G401.6 (cell line): ENCODE results near the gene APIP.
A peak's percentile ranks its signal among the peaks of the same experiment; 100 is the strongest.

Experiments
- FAIRE-seq: peaks from 2 replicates; lab custom pipeline; 2012; peaks lifted over from hg19 to GRCh38; lab: Jason Lieb, UNC

The APIP gene, protein sequence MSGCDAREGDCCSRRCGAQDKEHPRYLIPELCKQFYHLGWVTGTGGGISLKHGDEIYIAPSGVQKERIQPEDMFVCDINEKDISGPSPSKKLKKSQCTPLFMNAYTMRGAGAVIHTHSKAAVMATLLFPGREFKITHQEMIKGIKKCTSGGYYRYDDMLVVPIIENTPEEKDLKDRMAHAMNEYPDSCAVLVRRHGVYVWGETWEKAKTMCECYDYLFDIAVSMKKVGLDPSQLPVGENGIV

DNA sequence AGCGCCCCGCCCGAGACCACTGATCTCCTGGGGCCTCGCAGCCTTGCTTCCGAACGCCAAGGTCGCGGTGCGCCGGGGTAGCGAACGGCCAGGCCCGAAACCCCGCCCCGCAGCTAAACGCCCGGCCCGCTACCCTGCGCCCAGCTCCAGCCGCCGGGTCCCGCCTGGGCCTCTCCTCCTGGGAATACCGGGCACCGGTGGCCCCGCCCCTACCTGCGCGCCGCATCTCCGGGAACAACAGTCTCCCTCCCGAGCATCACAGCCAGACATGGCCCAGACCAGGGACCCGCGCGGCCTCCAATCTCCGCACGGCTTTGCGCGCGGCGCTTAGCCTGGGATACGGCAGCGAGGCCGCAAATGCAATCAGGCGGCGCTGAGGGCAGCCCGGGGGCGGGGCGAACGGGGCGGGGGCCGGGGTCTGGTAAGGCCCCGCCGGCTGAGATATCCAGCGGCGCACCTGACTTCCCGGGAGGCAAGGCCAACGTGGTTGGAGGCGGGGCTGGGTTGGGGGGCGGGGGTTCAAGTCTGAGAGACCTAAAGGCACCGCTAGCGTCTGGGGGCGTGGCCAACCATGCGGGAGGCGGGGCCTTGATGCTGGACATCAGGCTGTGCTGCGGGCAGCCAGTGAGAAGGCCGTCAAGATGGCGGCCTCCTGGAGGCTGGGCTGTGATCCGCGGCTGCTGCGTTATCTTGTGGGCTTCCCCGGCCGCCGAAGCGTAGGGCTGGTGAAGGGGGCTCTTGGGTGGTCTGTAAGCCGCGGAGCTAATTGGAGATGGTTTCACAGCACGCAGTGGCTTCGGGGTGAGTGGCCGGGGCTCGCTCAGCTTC is at the start of gene APIP, which contains the start of gene PDHX:
Gene APIP (minus strand): TSS at position 365 of the 828 bp plus-strand sequence. CDS start 95 bp downstream, at position 270.
Gene PDHX (plus strand): TSS at position 604 of the 828 bp plus-strand sequence. CDS start 38 bp downstream, at position 642.
- peak; percentile 76 for FAIRE-seq

DNA sequence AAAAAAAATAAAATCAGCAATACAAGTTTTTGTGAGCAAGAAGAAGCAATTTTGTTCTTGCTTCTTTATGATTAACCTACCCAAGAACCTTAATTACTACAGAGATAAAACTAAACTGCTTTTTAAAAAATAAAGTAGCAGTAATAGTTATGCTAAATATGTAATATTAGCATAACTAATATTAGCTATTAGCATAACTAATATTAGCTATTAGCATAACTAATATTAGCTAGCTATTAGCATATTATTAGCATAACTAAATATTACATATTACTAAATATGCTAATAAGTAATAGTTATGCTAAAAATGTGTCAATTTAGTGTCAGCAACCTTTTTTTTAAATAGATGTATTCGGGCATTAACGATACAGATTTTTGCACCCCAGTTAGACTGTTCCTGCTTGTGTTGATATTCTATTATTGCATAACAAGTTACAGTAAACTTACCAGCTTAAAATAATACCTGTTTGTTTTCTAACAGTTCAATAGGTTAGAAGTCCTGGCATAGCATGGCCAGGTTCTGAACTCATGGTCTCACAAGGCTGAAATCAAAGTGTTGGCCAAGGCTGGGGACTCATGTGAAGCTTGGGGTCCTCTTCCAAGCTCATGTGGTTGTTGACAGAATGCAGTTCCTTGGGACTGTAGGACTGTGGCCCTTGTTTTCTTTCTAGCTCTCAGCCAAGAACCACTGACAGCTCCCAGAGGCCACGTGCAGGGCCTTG is 48.6 kb upstream of the APIP start:
- FAIRE-seq = peak; percentile 69

DNA sequence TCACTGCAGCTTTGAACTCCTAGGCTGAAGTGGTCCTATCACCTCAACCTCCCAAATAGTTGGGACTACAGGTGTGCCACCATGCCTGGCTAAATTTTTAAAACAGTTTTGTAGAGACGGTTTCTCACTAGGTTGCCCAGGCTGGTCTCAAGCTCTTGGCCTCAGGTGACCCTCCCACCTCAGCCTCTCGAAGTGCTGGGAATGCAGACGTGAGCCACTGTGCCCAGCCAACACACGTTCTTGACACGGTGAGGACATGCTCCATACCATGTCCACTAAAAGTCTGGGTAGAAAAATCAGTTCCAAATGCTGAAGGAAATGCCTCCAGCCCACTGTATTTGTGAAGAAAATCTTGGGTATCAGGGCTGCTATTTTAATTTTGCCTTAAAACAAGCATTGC is 47.2 kb upstream of the APIP start:
- FAIRE-seq = no peak

DNA sequence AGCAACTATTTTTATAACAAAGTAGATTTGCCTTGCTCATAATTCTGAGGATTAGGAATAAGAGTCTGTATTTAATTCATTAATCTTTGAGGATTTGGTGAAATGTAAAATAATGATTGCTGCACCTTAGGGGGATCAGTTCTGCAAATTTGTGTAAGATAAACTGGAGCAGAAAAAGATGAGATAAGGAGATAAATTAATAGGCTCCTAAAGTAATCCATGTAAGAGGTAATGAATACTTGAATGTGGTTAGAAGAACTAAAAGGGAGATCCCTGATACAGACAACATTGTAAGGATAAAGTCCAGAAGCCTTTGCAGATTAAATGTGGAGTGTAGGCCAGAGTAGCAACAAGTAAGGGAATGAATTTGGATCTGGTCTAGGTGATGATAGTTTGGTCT is 45.9 kb upstream of the APIP start:
- no peak for FAIRE-seq

DNA sequence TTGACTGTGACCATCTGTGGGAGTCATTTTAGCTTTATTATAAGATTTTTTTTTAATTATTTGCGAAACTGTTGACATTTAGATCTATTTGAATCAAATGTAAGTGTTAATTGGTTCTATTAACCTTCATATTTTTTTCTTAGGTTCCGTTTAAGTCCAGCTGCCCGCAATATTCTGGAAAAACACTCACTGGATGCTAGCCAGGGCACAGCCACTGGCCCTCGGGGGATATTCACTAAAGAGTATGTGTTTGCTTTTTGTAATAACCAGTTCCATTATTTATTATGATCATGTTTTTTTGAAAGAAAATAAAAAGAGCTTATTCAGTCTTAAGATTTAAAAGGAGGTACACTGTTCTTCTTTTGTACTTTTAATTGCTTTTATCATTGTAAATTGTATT is 44.1 kb upstream of the APIP start:
- FAIRE-seq = peak; percentile 15

DNA sequence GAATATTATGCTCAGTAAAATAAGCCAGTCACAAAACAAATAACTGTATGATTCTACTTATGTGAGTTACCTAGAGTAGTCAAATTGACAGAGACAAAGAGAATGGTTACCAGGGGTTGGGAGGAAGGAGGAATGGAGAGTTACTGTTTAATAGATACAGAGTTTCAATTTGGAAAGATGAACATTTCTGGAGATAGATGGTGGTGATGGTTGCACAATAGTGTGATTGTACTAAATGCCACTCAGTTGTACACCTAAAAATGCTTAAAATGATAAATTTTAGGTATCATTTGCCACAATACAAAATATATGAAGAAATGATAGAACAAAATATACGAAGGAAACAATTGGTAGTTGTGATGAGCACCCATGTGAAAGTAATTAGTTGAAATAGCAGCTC is 43.6 kb upstream of the APIP start:
- FAIRE-seq = no peak

DNA sequence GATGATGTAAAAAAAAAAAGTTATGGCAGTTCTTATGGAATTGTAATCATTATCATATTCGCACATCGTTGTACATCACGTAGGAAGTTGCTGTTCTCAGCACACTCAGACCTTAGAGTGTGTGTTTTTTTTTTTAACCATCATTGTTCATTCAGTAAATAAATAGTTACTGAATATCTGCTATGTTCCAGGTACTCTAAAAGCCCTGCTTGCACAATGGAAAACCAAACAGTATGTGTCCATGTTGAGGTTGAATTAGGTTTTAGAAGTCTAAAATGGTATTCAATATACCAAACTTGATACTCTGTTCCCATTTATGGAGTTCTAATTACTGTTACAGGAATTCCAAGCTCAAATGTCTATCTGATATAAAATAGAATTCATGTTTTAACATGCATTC is 41.4 kb upstream of the APIP start:
- FAIRE-seq = no peak

DNA sequence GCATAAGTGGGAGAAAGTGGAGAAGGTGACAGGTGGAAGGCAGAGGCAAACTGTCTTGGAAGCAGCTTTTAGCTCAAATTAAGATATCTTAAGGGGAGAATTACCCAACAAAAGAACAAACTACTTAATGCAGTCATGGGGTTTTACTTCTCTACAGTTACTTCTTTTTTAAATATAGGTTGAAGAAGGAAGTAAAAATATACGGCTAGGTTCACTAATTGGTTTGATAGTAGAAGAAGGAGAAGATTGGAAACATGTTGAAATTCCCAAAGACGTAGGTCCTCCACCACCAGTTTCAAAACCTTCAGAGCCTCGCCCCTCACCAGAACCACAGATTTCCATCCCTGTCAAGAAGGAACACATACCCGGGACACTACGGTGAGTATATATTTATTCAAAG is 41.0 kb upstream of the APIP start:
- FAIRE-seq = no peak

DNA sequence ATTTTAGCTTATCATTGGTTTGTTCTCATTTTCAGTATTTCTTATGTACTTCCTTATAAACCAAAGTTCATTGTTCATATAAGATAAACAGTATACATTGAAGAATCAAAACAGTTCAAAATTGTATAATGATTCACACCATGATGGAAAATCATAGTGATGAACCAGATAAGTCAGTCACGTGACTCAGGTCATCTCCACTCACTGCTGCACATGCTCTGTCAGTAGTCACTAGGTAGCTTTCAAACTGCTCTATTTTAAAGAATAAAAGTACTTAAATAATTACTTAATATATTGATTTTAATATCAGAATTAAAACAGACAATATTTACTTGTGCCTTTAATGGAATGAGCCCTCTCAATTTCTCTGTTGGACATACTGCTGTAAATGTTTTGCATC is 37.8 kb upstream of the APIP start:
- FAIRE-seq = no peak

DNA sequence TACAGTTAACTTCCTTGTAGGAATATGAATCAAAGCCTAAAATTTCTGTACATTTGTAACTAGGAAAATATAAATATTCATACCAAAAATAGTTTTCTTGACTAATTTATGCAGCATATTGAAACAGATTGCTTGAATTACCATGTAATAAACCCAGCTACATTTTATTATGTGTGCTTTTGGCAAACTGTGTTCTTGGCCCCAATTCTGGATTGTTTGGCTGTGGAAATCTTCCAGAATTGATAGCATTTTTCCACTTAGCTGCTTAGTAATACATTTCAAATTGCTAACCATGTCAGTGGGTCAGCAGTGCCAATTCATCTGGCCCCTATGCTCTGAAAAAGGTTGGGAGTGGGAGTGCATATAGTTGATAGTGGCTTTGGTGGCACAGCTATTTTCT is 32.5 kb upstream of the APIP start:
- no peak for FAIRE-seq

DNA sequence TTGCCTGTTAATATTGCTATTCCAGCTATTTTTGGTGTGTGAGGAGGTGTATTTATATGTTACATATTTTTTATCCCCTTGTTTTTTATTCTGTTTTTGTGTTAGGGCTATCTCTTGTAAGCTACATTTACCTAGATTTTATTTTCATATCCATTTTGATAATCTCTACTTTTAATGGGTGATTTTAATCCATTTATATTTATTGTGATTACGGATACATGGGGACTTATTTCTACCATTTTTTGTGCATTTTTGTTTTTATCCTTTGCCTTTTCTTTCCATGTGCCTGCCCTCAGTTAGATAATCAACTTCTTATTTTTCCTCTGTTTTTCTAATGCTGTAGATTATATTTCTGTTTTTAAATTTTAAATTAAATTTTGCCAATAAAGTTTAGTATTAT is 28.5 kb upstream of the APIP start:
- peak; percentile 17 for FAIRE-seq

DNA sequence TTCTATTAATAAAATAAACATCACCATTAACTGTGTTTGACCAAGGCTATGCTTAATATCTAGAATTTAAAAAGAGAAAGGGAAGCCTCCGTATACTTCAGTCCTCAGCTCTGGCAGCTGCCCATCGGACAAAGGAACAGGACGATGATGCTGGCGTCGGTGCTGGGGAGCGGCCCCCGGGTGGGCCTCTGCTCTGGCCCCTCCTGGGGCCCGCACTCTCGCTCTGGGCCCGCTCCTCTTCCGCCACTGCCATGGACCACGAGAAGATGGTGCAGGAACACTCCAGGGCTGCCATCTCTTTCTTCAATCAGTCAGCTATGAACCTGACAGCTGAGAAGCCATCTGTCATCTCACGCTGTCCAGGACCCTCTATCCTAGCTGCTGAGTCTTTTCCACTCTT is 25.5 kb upstream of the APIP start:
- no peak for FAIRE-seq

DNA sequence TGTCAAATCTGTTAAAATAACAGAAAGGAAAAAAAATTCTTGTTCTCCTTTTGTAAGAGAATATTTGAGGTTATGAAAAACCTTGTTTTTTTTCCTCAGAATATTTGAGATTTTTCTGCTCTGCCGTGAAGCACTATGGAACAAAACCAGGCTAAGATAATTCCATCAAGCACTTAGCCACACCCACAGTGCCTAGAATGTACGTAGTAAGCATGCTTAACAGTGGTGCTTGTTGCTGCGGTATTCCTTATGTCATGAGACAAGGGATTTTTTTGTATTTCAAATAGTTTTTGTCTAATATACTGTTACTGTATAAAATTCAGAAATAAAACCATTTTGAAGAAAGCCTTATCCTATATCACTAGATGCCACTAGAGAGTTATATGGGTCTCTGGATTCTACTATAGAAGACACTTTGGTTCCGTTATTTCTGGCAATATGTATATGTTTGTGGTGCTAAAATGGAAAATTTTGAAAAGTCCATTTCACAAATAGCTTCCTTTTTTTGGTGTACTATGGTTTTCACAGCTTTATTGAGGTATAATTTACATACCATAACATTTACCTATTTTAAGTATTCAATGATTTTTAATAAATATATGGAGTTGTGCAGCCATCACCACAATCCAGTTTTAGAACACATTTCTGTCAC is 24.0 kb upstream of the APIP start:
- FAIRE-seq = no peak

DNA sequence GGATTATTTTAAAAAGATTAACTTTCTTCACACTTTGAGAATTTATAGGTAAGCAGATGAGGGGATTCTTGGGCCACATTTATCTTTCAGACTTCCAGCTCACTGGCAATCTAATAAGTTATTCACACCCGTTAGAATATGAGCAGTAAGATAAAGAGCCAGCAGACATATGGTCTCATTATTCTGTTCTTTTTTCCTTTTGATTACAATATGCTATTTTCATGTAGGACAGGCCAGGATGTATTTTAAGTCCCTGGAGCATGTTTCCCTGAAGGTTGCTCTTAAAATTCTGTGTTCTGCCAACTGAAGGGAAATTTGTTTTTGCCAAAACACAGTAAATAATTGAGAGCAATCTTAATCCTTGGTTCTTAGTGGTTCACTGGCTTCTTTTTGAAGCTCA is 22.4 kb upstream of the APIP start:
- FAIRE-seq = no peak

DNA sequence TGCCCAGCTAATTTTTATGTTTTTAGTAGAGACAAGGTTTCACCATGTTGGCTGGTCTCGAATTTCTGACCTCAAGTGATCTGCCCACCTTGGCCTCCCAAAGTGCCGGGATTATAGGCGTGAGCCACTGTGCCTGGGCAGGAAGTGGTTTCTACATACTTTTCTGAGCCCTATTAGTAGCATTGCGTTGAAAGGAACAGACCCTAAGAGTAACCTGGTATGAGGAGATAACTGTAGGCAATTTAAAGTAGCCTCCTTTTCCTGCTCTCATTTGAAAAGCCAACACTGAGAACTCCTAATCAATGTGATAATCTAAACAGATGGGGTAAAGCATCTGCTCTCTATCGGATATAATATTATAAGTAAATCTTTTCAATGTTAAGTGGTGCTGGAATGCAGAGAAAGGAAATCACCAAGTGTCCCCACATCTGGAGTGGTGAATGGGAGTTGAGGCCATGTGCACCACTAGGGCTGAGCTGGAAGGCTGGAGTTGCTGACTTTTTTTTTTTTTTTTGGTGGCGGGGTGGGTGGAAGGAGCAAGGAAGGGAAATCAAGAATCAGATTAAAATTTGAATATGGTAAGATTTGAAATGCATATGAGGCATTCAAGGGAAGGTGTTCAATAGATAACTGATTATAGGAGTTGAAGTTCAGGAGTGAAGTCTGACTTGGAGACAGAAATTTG is 20.9 kb upstream of the APIP start:
- no peak for FAIRE-seq

DNA sequence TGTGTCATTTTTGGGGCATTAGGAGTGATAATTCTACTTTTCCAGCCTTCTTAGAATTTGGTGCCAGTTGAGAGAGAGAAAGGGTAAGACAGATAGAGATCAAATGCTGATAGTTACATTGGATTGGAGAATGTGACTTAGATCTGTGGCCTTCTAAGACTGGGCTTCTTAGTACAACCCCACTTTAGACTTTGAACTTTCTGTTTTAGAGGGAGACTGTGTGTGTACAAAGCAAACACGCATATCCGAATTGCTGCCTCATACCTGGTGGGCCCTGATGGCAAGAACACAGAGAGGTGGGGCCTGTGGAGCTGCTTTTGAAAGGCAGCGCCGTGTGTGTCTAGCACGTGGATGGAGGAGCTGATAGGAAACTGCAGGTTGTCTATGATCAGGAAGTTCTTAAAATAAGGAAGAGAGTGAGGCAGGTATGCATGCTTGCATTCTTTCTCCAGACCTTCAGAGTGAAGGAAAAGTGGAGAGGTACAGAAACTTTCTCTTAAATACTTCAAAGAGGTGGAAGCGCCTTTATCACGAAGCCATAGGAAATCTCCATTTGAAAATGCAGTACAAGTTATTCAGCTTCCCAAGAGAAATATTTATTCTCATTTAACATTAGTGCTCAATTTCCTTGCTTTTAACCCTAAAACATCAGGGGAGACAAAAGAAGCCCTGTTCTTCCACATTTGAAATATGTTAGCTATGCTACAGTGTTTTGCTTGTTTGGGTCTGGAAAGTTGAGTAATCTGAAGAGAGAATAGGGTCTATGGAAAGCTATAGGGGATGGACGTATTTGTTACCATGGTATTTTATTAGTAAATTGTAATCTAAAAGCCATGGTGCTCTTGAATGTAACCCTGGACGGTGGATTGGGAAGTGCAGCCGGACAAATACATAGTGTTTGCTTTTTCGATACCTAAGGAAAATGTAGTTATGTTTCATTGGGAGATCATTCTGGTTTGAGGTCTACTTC is 13.9 kb upstream of the APIP start:
- no peak for FAIRE-seq

DNA sequence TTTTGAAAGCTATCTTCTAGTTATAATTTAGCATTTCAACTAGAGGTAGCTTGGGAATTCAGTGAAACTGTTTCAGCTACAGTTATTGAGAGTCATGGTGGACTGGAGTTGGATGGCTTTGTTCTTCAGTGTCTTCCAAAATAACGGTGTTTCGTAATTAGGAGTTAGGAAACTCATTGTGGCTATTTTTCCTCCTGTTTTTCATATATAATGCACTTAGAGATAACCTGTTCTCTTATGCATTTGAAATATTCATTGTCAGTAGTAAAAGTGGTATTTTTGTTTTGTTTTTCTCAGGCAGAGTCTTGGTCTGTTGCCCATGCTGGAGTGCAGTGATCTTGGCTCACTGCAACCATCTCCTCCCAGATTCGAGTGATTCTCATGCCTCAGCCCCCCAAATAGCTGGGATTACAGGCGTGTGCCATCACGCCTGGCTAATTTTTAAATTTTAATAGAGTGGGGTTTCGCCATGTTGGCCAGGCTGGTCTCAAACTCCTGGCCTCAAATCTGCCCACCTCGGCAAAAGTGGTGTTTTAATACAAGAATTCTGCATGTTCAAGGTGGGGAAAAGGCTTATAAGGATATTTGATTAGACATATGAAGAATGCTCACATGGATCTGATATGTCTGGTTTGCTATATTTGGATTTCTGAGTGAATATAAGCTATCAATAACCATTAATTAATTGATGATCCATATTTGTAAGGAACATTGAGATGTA is 12.9 kb upstream of the APIP start:
- no peak for FAIRE-seq

DNA sequence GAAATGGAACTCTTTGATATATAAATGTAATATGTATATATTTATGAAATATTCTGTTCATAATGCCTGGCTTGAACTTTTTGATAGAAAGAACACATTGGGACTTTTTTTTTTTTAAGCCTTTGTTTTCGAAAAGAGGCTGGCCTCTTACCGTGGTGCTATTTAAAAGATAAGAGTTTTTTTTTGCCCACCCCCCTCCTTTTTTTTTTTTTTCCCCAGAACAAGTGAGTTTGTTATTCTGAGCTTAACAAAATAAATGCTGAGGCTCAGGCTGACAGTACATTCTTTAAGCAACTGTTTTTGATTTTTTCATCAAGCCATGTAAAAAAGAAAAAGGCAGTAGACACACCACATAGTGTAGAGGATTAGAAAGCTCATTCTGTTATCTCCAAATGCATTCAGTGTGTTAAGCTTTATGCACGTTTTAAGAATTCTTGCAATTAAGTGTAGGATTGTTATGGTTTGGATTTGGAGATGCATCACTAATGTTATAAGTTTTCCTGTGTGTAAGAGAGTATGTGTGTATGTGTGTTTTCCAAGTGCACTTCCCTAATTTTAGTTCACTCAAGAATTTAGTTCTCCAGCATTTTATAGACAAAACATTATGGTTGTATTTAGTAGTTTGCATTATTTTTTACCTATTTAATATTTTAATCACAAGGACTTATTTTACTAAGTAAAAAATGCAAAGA is 12.2 kb upstream of the APIP start:
- no peak for FAIRE-seq

DNA sequence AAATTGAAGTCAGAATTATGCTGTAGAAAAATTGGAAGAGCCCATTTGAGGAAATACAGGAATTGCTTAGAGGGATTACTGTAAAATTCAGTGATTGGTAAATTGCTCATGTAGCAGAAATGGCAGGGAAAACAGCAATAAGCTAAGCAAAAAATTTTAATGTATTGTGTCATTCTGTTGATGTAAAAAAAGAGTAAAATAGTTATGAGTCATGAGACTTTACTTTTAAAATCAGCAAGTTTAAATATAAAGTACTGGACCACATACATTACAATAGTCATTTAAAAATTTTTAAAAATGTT is 10.6 kb upstream of the APIP start:
- no peak for FAIRE-seq
